Endothelial cell of umbilical vein (primary cell): ENCODE data around the gene KCNJ15. TPM values are rescaled to one million over a fixed set of nuclear protein-coding genes. Genes with fewer than 3 reads are reported as not detected.

ENCODE experiments used
- BruUV-seq: library from RNA; stranded (reverse); fragments of 400-500 nt; replicated peaks from 2 replicates; lab custom pipeline; 2021; lab: Mats Ljungman, UMichigan
- CTCF ChIA-PET: fragments of 300-600, 350-600 bp; sonication (Branson Sonifier 250); formaldehyde crosslinking; loops from one replicate; lab custom pipeline; 2021; ENCODE audit warnings: antibody characterized with exemption, inconsistent platforms; lab: Charles Lee
- POLR2A ChIA-PET: fragments of 300-600, 350-600 bp; sonication (Branson Sonifier 250); formaldehyde crosslinking; loops from one replicate; lab custom pipeline; 2021; ENCODE audit warnings: antibody characterized with exemption, inconsistent platforms; lab: Charles Lee
- DNase-seq: peaks from one replicate; pipeline ENCODE4 v3.0.0-alpha.2; 2011; ENCODE audit warnings: low read depth, low spot score
- FAIRE-seq: peaks from 2 replicates; lab custom pipeline; 2011; peaks lifted over from hg19 to GRCh38; lab: Jason Lieb, UNC
- H2AFZ ChIP-seq: 2 replicates; pipeline ENCODE4 v1.6.0; 2012; ENCODE audit warnings: low read depth, low read length, control low read depth, inconsistent platforms
- H3K27ac ChIP-seq: 2 replicates; pipeline ENCODE4 v1.5.1; 2011; ENCODE audit warnings: low read depth, mild to moderate bottlenecking, control low read depth, low read length, moderate library complexity; ENCODE audit not compliant: insufficient read depth
- H3K27me3 ChIP-seq, 2 experiments: 2 replicates each; pipeline versions ENCODE4 v1.6.0 to v1.6.1; 2011; ENCODE audit warnings: low read length in 2 of 2, mixed read lengths in 1 of 2; ENCODE audit not compliant: control insufficient read depth in 2 of 2, insufficient read depth in 2 of 2
- H3K36me3 ChIP-seq, 2 experiments: 2 replicates in 1 of 2; 3 replicates in 1 of 2; pipeline ENCODE4 v1.5.1; 2011; ENCODE audit warnings: low read length in 2 of 2, mild to moderate bottlenecking in 1 of 2, moderate library complexity in 1 of 2; ENCODE audit not compliant: control insufficient read depth in 2 of 2, insufficient read depth in 2 of 2; ENCODE audit errors: extremely low read depth in 1 of 2
- H3K4me1 ChIP-seq: 3 replicates; pipeline ENCODE4 v1.5.1; 2011; ENCODE audit warnings: mild to moderate bottlenecking, low read length; ENCODE audit not compliant: control insufficient read depth, insufficient read depth; ENCODE audit errors: extremely low read depth
- H3K4me2 ChIP-seq: 2 replicates; pipeline ENCODE4 v1.6.1; 2011; ENCODE audit warnings: low read length, control low read depth, mixed read lengths; ENCODE audit not compliant: insufficient read depth
- H3K4me3 ChIP-seq, 3 experiments: fragments of 200-600 bp in 1 of 3; sonication (generic), shearing (Covaris generic) in 1 of 3; replicated peaks in 1 of 3; 2 replicates each; pipeline ENCODE4 v1.5.1; 2011 to 2016; ENCODE audit warnings: control low read depth in 3 of 3, low read length in 3 of 3, mild to moderate bottlenecking in 2 of 3, inconsistent platforms in 1 of 3, low read depth in 1 of 3, moderate library complexity in 1 of 3; ENCODE audit not compliant: insufficient read depth in 1 of 3
- H3K79me2 ChIP-seq: 2 replicates; pipeline ENCODE4 v1.6.0; 2012; ENCODE audit warnings: low read length, inconsistent platforms; ENCODE audit not compliant: control insufficient read depth, insufficient read depth
- H3K9ac ChIP-seq: replicated peaks from 2 replicates; pipeline ENCODE3; 2011; ENCODE audit warnings: low read length, control low read depth; ENCODE audit not compliant: insufficient read depth; ENCODE audit errors: extremely low read depth
- H3K9me1 ChIP-seq: replicated peaks from 3 replicates; pipeline ENCODE4 v1.6.0; 2011; ENCODE audit warnings: mild to moderate bottlenecking, low read length; ENCODE audit not compliant: control insufficient read depth, insufficient read depth; ENCODE audit errors: extremely low read depth
- H3K9me3 ChIP-seq: replicated peaks from 2 replicates; pipeline ENCODE4 v1.5.1; 2012; ENCODE audit warnings: low read length, inconsistent platforms; ENCODE audit not compliant: control insufficient read depth, insufficient read depth
- H4K20me1 ChIP-seq: replicated peaks from 2 replicates; pipeline ENCODE3; 2011; ENCODE audit warnings: mild to moderate bottlenecking, low read length; ENCODE audit not compliant: control insufficient read depth, insufficient read depth; ENCODE audit errors: extremely low read depth
- EZH2 ChIP-seq: IDR thresholded peaks from 2 replicates; pipeline ENCODE4 v1.6.1; 2012; ENCODE audit warnings: borderline replicate concordance, low read depth, mild to moderate bottlenecking, moderate library complexity, low read length, inconsistent platforms; ENCODE audit not compliant: severe bottlenecking
- FOS ChIP-seq: IDR thresholded peaks from 2 replicates; pipeline ENCODE4 v1.6.1; 2011; ENCODE audit warnings: mild to moderate bottlenecking, low read length, moderate library complexity, borderline replicate concordance; ENCODE audit not compliant: insufficient read depth
- GATA2 ChIP-seq: IDR thresholded peaks from 2 replicates; pipeline ENCODE4 v1.7.0; 2011; ENCODE audit warnings: low read depth, mild to moderate bottlenecking, moderate library complexity, mixed read lengths, low read length; ENCODE audit not compliant: insufficient read length, insufficient read depth
- JUN ChIP-seq: IDR thresholded peaks from 2 replicates; pipeline ENCODE4 v1.6.1; 2011; ENCODE audit warnings: borderline replicate concordance, low read depth; ENCODE audit not compliant: insufficient read length, insufficient read depth
- MYC ChIP-seq: IDR thresholded peaks from one replicate; pipeline ENCODE4 v1.6.1; 2011; ENCODE audit warnings: mild to moderate bottlenecking, low read depth, low read length
- POLR2A ChIP-seq: IDR thresholded peaks from 2 replicates; pipeline ENCODE4 v1.6.1; 2012; ENCODE audit warnings: low read depth, mild to moderate bottlenecking, control low read depth, low read length
- POLR2AphosphoS5 ChIP-seq: IDR thresholded peaks from 2 replicates; pipeline ENCODE4 v1.6.1; 2012; ENCODE audit warnings: low read depth, mild to moderate bottlenecking, control low read depth, low read length, moderate library complexity; ENCODE audit not compliant: insufficient read depth
- dilution Hi-C: fragments of 300-500 bp; cut with MboI; formaldehyde crosslinking; loops from one replicate; pipeline ENCODE4 v1.15.0; 2019; ENCODE audit warnings: low sequenced_read_pairs; ENCODE audit not compliant: extremely low pct_ligation_motif_present
- intact Hi-C: fragments of 100-400 bp; cut with micrococcal nuclease; formaldehyde crosslinking; loops from one replicate; pipeline ENCODE4 v1.10.0; 2022
- polyA plus RNA-seq, 4 experiments: library from polyadenylated mRNA; depleted of rRNA in 3 of 4; stranded (reverse) in 3 of 4; unstranded in 1 of 4; fragments of >200 nt; gene quantifications; 2 replicates each; pipeline versions ENCODE4 v1.2.1 to v1.2.3, GENCODE V29; 2011 to 2012; ENCODE audit warnings: missing spikeins in 1 of 4
- total RNA-seq: library from RNA; stranded (reverse); gene quantifications from 2 replicates; pipeline ENCODE4 v1.2.3, GENCODE V29; 2021
- TF ChIP-seq, protein P1 (sequence below): IDR thresholded peaks from 2 replicates; pipeline ENCODE4 v1.6.1; 2011; ENCODE audit not compliant: insufficient read depth, insufficient read length
- TF ChIP-seq, protein P2 (sequence below), 2 donors: IDR thresholded peaks; 1 replicate in 1 of 2; 2 replicates in 1 of 2; pipeline ENCODE4 v1.5.1; 2011; ENCODE audit warnings: low read length in 2 of 2, mild to moderate bottlenecking in 2 of 2, moderate library complexity in 2 of 2, control low read depth in 1 of 2, inconsistent platforms in 1 of 2, low read depth in 1 of 2; ENCODE audit not compliant: insufficient read depth in 1 of 2; ENCODE audit errors: extremely low read depth in 1 of 2

Gene KCNJ15
- total and polyA plus RNA-seq, 2 donors (not counting 3 experiments of a cell fraction or from before 2014, with no cell fraction given): 1.4 to 1.5 TPM

DNA sequence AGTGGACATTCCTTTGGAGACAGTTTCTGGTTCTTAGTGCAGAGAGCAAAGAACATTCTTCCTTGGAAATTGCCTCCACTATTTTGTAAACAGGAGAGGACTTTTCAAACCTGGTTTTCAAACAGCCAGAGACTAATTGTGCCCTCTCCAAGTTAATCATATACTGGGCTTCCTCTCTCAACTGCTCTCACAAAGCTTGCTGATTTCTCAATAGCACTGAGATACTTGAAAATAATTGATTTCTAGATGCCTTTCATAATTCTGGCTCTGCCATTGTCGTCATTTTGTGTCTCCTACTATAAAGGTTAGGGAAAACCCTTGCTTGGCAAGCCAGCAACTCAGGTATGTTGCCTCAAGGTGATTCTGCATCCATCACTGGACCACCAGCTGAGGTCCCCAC lies 56.0 kb downstream of the KCNJ15 start:
- no peak overlapping the region for H3K9ac ChIP-seq
- no peaks in the 10 kb centered on the region for H3K4me1 ChIP-seq
- H3K4me2 ChIP-seq: no peak overlapping the region
- H3K9me3 ChIP-seq: no peaks in the 10 kb centered on the region
- BruUV-seq: no TSS peak
- H4K20me1 ChIP-seq: no peaks in the 10 kb centered on the region
- TF ChIP-seq JUN (no peak), POLR2A (no peak), MYC (no peak), FOS (no peak), EZH2 (no peak), POLR2AphosphoS5 (no peak), GATA2 (no peak)
- TF ChIP-seq, protein P1, sequence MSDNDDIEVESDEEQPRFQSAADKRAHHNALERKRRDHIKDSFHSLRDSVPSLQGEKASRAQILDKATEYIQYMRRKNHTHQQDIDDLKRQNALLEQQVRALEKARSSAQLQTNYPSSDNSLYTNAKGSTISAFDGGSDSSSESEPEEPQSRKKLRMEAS: no peak
- TF ChIP-seq, protein P2, sequence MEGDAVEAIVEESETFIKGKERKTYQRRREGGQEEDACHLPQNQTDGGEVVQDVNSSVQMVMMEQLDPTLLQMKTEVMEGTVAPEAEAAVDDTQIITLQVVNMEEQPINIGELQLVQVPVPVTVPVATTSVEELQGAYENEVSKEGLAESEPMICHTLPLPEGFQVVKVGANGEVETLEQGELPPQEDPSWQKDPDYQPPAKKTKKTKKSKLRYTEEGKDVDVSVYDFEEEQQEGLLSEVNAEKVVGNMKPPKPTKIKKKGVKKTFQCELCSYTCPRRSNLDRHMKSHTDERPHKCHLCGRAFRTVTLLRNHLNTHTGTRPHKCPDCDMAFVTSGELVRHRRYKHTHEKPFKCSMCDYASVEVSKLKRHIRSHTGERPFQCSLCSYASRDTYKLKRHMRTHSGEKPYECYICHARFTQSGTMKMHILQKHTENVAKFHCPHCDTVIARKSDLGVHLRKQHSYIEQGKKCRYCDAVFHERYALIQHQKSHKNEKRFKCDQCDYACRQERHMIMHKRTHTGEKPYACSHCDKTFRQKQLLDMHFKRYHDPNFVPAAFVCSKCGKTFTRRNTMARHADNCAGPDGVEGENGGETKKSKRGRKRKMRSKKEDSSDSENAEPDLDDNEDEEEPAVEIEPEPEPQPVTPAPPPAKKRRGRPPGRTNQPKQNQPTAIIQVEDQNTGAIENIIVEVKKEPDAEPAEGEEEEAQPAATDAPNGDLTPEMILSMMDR (IDR thresholded peaks at IDR 0.05; ENCODE audit: extremely low read depth in 1 of 2, insufficient read depth in 1 of 2, low read depth in 1 of 2, low read length in 2 of 2): no peak
- H3K36me3 ChIP-seq: no peaks in the 10 kb centered on the region
- dilution Hi-C loops (no loop called here), intact Hi-C loops (no loop called here)
- ChIA-PET CTCF (interaction anchor here (1.1 kb wide), 1 partner anchor 13 kb away, joined by 3 read pairs; no protein-coding TSS in a partner anchor), POLR2A (no interaction called here)
- FAIRE-seq (no peak), DNase-seq (no peak)
- H3K27me3 ChIP-seq: no peaks in the 10 kb centered on the region
- no peak overlapping the region for H2AFZ ChIP-seq
- no peak overlapping the region for H3K27ac ChIP-seq
- no peaks in the 10 kb centered on the region for H3K9me1 ChIP-seq
- no peak overlapping the region for H3K4me3 ChIP-seq
- no peaks in the 10 kb centered on the region for H3K79me2 ChIP-seq
